ENCODE measurements around the gene NRXN3. TPM values are rescaled to one million over a fixed set of nuclear protein-coding genes. Genes with fewer than 3 reads are reported as not detected.

NRXN3 gene
- total RNA-seq, 2 experiments from 2014 or later = not detected

- H3K9me3 ChIP-seq (ENCODE audit: low read length) = no peaks in the 10 kb centered on the region
These were observed 892.1 kb downstream of the NRXN3 start for GRCh38 chr14:79062226-79062625.

GRCh38 chr14:79064214-79064613 is 894.0 kb downstream of the NRXN3 start:
- no peak overlapping the region for H2AFZ ChIP-seq (ENCODE audit: low read length)
- no peak overlapping the region for H3K4me3 ChIP-seq (ENCODE audit: low read depth, low read length, poor library complexity, severe bottlenecking)
- no peak for DNase-seq (ENCODE audit: low spot score)
- H3K27ac ChIP-seq (ENCODE audit: low read depth, low read length, poor library complexity, severe bottlenecking) = no peak overlapping the region
- no peaks in the 10 kb centered on the region for H3K36me3 ChIP-seq (ENCODE audit: insufficient read depth, low read length)
- H3K79me2 ChIP-seq (ENCODE audit: insufficient read depth, low read depth, low read length) = no peaks in the 10 kb centered on the region
- no peak for TF ChIP-seq CTCF (conservative IDR thresholded peaks at IDR 0.05; ENCODE audit: low read length)
- no peaks in the 10 kb centered on the region for H3K9me2 ChIP-seq (ENCODE audit: insufficient read depth, low read length)
- H4K20me1 ChIP-seq (ENCODE audit: insufficient read depth, low read length) = no peaks in the 10 kb centered on the region
- intact Hi-C loops (cut with micrococcal nuclease; ENCODE audit: unreplicated experiment) = no loop called here
- ChIA-PET POLR2A (no interaction called here), CTCF (ENCODE audit: unreplicated experiment) (no interaction called here)
- H3K4me2 ChIP-seq (ENCODE audit: low read length) = no peak overlapping the region
- H3K9me3 ChIP-seq (ENCODE audit: low read length) = no peaks in the 10 kb centered on the region
- no peaks in the 10 kb centered on the region for H3K4me1 ChIP-seq (ENCODE audit: insufficient read depth, low read length, poor library complexity, severe bottlenecking)
- no TSS peak for BruUV-seq (replicated peaks)

More at GRCh38 chr14:79062226-79062625, 892.1 kb downstream of the NRXN3 start:
- POLR2A ChIA-PET = interaction anchor here (0.7 to 1.1 kb wide), 2 partner anchors 8 to 10 kb away, joined by 3 read pairs; no protein-coding TSS in a partner anchor
- no peak for DNase-seq (ENCODE audit: low spot score)
- TF ChIP-seq EZH2phosphoT487 (IDR thresholded peaks at IDR 0.05; ENCODE audit: borderline replicate concordance, low read depth, low read length) (no peak), CTCF (conservative IDR thresholded peaks at IDR 0.05; ENCODE audit: low read length) (no peak)
- H4K20me1 ChIP-seq (ENCODE audit: insufficient read depth, low read length) = no peaks in the 10 kb centered on the region
- H3K27ac ChIP-seq (ENCODE audit: low read depth, low read length, poor library complexity, severe bottlenecking) = no peak overlapping the region
- no peaks in the 10 kb centered on the region for H3K79me2 ChIP-seq (ENCODE audit: insufficient read depth, low read depth, low read length)
- H3K9me2 ChIP-seq (ENCODE audit: insufficient read depth, low read length) = no peaks in the 10 kb centered on the region
- no peaks in the 10 kb centered on the region for H3K4me1 ChIP-seq (ENCODE audit: insufficient read depth, low read length, poor library complexity, severe bottlenecking)
- no TSS peak for BruUV-seq (replicated peaks)
- intact Hi-C loops (cut with micrococcal nuclease; ENCODE audit: unreplicated experiment) = no loop called here
- CTCF ChIA-PET (ENCODE audit: unreplicated experiment) = no interaction called here
- H3K36me3 ChIP-seq (ENCODE audit: insufficient read depth, low read length) = no peaks in the 10 kb centered on the region
- H2AFZ ChIP-seq (ENCODE audit: low read length) = no peak overlapping the region
- H3K4me3 ChIP-seq (ENCODE audit: low read depth, low read length, poor library complexity, severe bottlenecking) = no peak overlapping the region
- H3K4me2 ChIP-seq (ENCODE audit: low read length) = no peak overlapping the region

- CTCF ChIA-PET (ENCODE audit: unreplicated experiment) = no interaction called here
- POLR2A ChIA-PET = no interaction called here
- Histone ChIP-seq H2AFZ (ENCODE audit: low read length) (no peak overlapping the region), H3K9me2 (ENCODE audit: insufficient read depth, low read length) (no peaks in the 10 kb centered on the region), H3K4me1 (ENCODE audit: insufficient read depth, low read length, poor library complexity, severe bottlenecking) (no peaks in the 10 kb centered on the region), H3K4me2 (ENCODE audit: low read length) (no peak overlapping the region), H3K36me3 (ENCODE audit: insufficient read depth, low read length) (no peaks in the 10 kb centered on the region), H3K9me3 (ENCODE audit: low read length) (no peaks in the 10 kb centered on the region), H4K20me1 (ENCODE audit: insufficient read depth, low read length) (no peaks in the 10 kb centered on the region), H3K79me2 (ENCODE audit: insufficient read depth, low read depth, low read length) (no peaks in the 10 kb centered on the region), H3K4me3 (ENCODE audit: low read depth, low read length, poor library complexity, severe bottlenecking) (no peak overlapping the region), H3K27ac (ENCODE audit: low read depth, low read length, poor library complexity, severe bottlenecking) (no peak overlapping the region)
- no TSS peak for BruUV-seq (replicated peaks)
- TF ChIP-seq CTCF (conservative IDR thresholded peaks at IDR 0.05; ENCODE audit: low read length) = no peak
- TF ChIP-seq EZH2phosphoT487 (IDR thresholded peaks at IDR 0.05; ENCODE audit: borderline replicate concordance, low read depth, low read length) = no peak
- intact Hi-C loops (cut with micrococcal nuclease; ENCODE audit: unreplicated experiment) = no loop called here
- no peak for DNase-seq (ENCODE audit: low spot score)
These were observed 904.3 kb downstream of the NRXN3 start for GRCh38 chr14:79074510-79074909.
